HG02798 (cell line): ENCODE measurements around the gene RNF157.

Experiments
- ATAC-seq: cut with Tn5 transposase; IDR thresholded peaks from one replicate; pipeline ENCODE4 v1.9.1; 2021; ENCODE audit warnings: mild to moderate bottlenecking; ENCODE audit not compliant: unreplicated experiment, poor library complexity

Gene RNF157

GRCh38 chr17:76146053-76146851 is 94.0 kb downstream of the RNF157 start:
- ATAC-seq, result no peak

DNA sequence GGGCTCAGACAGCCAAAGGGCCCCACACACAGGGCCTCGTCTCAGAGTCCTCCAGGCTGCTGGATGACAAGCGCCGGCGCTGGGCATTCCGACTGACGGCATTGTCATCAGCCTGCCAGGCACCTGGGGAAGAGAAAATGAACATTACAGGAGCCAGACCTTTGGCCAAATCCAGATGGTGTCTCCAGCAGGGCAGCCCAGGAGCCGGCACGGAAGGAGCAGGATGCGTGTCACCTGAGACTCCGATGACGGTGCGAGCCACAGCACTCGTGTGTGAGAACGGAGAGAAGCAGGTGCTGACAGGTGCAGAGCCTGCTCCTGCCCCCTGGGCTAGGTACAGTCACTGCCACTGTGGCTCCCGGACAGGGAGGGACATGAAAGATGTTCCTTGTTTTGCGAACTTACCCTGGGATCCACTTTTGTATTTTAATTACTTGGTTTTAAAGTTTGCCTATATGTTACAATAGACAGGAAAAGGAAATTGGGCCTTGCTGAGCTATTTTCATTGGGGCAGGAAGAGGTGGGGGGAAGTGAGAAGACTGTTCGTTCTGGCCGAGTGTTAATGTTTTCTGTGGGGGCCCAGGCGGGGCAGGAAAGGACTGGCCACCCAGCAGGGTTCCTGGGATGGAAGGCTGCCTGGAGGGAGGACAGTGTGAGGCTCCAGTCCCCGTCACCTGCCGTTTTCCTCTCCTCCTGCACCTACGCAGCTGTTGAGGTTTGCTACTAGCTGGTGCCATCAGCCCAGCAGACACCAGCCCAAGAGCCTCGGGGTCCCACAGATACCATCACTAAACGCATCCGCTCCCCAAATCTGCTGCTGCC is 94.9 kb downstream of the RNF157 start:
- no peak for ATAC-seq

DNA sequence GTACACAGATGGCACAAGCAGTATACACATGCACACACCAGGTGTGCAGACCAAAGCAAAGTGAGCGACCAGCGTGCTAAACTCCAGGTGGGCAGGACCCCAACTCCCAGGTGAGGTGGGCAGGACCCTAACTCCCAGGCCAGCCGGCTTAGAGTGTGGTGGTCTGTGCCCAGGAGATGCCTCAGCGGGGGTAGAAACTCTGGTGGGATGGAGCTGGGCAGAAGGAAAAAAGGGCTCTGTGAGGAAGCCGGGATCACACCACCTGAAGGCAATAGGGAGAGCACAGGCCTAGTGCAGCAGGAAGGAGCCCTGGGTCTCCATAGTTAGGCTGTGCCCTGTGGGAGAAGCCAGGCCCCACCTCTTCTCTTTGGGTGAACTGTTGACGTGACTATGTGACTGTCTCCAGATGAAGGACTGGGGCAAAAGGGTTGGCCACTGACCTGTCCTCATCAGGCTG is 97.7 kb downstream of the RNF157 start:
- ATAC-seq, result no peak

DNA sequence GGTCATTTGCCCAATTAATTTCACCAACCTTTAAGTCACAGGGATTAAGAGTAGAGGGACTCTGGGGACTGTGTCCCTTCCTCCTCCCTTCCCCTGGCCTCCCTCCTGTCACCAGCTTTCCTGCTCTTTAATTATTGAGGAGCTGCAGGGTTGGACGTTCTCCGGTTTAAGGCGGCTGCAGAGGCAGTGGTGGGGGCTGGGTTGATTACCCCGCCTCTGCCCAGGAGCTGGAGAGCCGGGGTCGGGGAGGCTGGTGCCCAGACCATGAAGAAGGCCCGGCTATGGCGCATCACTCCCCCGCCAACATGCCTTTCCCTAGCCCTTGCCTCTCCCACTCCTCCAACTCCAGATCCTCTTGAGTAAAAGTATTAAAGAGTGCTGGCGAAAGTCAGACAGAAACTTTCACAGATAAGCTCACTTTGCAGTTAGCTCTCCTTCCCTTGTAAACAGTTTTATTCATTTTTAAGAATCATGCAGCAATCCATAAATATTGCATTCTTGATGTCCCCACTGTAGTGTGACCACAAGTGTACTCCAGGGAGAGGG is 98.2 kb downstream of the RNF157 start:
- ATAC-seq, result no peak

- peak; percentile 79 for ATAC-seq
Observed at GRCh38 chr17:76141212-76142038, 98.9 kb downstream of the RNF157 start, which contains the start of gene FOXJ1. TSS of gene FOXJ1 (minus strand) at chr17:76141245. CDS start at chr17:76140395, 850 bp downstream.

DNA sequence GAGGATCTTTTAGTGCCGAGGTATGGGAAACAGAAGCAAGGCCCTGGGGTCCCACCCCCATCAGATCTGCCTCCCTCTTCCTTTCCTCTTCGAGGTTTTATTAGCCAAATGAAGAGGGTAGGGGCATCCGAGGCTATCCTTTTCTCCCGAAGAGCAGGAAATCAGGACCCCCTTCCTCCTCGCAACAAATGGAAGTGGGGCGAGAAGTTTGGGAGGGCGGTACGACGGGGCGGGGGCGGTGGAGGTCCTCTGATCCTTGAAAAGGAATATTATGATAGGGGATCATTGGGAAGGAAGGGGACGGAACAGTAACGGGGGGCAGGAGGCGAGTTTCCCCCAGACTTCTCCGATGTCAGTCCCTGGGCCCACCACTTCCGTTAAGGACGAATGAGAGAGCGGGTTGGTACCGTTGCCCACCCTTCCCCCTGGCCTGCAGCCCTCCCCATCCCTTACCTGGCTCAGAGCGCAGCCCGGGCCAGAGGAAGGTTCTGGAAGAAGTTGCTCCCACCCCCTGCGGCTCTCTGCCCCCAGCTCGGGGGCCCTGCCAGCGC is 99.6 kb downstream of the RNF157 start:
- no peak for ATAC-seq

- no peak for ATAC-seq
Observed at GRCh38 chr17:76139801-76140660, 100.3 kb downstream of the RNF157 start.

DNA sequence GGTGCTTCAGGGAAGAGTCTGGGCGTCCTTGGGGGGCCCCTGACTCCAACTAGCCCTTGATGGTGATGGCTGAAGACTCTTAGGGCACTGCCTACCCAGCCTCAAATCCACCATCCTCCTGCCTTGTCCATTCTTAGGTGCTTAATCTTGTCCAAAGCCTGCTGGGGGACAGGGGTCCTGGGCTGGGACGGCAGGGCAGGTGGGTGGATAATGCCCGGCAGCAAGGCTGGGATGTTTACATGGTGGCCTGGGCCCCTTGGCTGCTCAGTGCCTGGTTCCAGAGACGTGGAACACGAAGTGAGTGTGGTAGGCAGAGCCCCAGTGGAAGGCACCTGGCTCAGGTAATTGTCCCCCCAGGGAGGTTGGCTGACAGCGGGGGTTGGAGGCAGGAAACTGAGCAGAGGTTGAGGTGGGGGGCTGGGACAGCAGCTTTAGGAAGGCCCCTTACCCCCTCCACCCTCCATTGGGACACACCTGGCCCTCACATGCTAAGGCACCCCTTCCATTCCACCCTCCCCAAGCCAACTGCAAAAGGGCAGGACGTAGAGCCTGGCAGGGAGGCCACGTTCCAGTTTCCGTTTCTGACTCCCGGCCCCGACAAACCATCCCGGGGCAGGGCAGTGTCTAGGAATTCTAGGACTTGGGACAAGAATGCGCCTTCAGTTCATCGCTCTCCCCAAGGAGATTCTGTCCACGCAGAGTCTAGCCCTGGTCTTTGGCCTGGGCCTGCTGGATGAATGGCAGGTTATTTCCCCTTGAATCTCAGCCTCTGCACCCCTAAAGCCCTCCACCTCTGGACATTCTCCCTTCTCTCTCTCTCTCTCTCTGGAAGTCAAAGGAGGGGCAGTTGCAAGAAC is 101.2 kb downstream of the RNF157 start:
- no peak for ATAC-seq

GRCh38 chr17:76138234-76138895 is 101.9 kb downstream of the RNF157 start:
- ATAC-seq, result no peak

DNA sequence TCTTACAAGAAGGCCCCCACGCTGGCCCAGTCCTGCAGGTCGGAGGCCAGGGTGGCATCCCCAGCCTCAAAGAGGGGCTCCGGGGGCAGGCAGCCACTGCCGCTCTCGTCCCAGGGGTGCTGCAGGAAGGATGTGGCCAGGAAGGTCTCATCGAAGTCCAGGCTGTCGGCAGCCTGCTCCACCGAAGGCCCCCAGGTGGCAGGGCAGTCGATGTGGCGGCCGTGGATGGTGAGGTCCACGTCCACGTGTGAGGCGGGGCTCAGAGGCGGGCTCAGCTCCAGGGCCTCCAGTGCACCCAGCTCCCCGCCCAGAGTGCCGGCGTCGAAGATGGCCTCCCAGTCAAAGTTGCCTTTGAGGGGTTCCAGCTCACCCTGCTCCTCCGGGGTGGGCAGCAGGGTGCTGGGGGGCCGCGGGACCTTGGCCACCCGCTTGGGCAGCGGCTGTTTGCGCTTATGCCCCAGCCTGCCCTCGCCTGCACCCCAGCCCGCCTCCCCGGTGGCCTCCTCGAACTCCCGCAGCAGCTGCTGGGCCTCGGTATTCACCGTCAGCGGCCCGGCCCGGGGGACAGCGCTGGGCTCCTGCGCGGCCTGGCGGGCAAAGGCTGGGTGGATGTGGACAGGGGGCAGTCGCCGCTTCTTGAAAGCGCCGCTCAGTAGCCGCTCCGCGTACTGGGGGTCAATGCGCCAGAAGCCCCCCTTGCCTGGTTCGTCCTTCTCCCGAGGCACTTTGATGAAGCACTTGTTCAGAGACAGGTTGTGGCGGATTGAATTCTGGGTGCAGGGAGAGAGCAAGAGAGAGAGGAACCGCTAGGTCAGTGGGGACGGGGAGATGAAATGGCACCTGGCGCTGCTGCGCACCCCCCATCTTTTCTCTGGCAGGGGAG is 102.7 kb downstream of the RNF157 start:
- ATAC-seq, result no peak

GRCh38 chr17:76137001-76137350 is 103.3 kb downstream of the RNF157 start:
- no peak for ATAC-seq

GRCh38 chr17:76136276-76137000 is 103.9 kb downstream of the RNF157 start:
- no peak for ATAC-seq

DNA sequence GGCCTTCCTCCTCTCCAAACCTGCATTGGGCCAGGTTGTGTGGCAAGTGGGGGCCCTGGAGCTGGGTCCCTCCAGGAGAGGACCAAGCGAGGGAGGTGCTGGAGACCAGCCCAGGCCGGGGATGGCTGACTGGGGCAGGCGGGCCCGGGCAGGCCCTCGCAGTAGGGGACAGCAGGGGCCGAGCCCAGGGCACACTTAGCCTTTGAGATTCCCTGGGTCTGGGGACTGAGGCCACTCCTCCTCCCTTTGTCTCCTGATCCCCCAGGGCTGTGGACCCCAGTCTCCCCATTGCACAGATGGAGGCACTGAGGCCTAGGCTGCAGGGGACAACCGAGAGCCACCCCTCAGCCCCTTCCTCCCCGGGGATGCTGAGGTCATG is 104.5 kb downstream of the RNF157 start:
- no peak for ATAC-seq

- ATAC-seq, result no peak
Observed at GRCh38 chr17:76134911-76135809, 105.1 kb downstream of the RNF157 start.
